Neural progenitor cell (in vitro differentiated cells): ENCODE data around the gene SYTL1. TPM values are rescaled to one million over a fixed set of nuclear protein-coding genes. Genes with fewer than 3 reads are reported as not detected.

ENCODE experiments used
- DNase-seq: peaks from one replicate; pipeline ENCODE4 v3.0.0-alpha.2; 2016; ENCODE audit warnings: low spot score
- H2AFZ ChIP-seq: fragments of 200-600 bp; sonication (generic); replicated peaks from 2 replicates; pipeline ENCODE4 v1.6.1; 2016; ENCODE audit warnings: antibody characterized with exemption
- H3F3A ChIP-seq: fragments of 200-600 bp; sonication (generic); 2 replicates; pipeline ENCODE4 v1.6.1; 2016; ENCODE audit warnings: antibody characterized with exemption, low read depth
- H3K27ac ChIP-seq: fragments of 200-600 bp; sonication (generic); 2 replicates; pipeline ENCODE4 v1.5.1; 2016; ENCODE audit warnings: mild to moderate bottlenecking
- H3K27me3 ChIP-seq: fragments of 200-600 bp; sonication (generic); 2 replicates; pipeline ENCODE4 v1.6.1; 2016; ENCODE audit warnings: mild to moderate bottlenecking, moderate library complexity
- H3K36me3 ChIP-seq: fragments of 200-600 bp; sonication (generic); 2 replicates; pipeline ENCODE4 v1.5.1; 2016
- H3K4me1 ChIP-seq: fragments of 200-600 bp; sonication (generic); 2 replicates; pipeline ENCODE4 v1.6.1; 2016; ENCODE audit warnings: mixed run types
- H3K4me2 ChIP-seq: fragments of 200-600 bp; sonication (generic); 2 replicates; pipeline ENCODE4 v1.6.1; 2016
- H3K4me3 ChIP-seq: fragments of 200-600 bp; sonication (generic); 2 replicates; pipeline ENCODE4 v1.5.1; 2016
- H3K79me2 ChIP-seq: fragments of 200-600 bp; sonication (generic); 2 replicates; pipeline ENCODE4 v1.6.1; 2016; ENCODE audit warnings: low read depth
- H3K9ac ChIP-seq: fragments of 200-600 bp; sonication (generic); 2 replicates; pipeline ENCODE4 v1.6.1; 2016
- H3K9me3 ChIP-seq: fragments of 200-600 bp; sonication (generic); 2 replicates; pipeline ENCODE4 v1.5.1; 2016; ENCODE audit warnings: low read depth
- H4K20me1 ChIP-seq: fragments of 200-600 bp; sonication (generic); 2 replicates; pipeline ENCODE4 v1.6.1; 2016; ENCODE audit warnings: low read depth
- H3K27ac Mint-ChIP-seq: 3 replicates; pipeline ENCODE4 v1.8.0; 2021; ENCODE audit warnings: mixed read lengths
- H3K27me3 Mint-ChIP-seq: 2 replicates; pipeline ENCODE4 v1.8.0; 2022; ENCODE audit warnings: low read depth, mild to moderate bottlenecking, inconsistent platforms, moderate library complexity, mixed read lengths; ENCODE audit not compliant: insufficient read depth
- H3K36me3 Mint-ChIP-seq: 3 replicates; pipeline ENCODE4 v1.8.0; 2021; ENCODE audit warnings: mixed read lengths
- H3K4me1 Mint-ChIP-seq: 3 replicates; pipeline ENCODE4 v1.8.0; 2021; ENCODE audit warnings: mixed read lengths
- H3K4me3 Mint-ChIP-seq: 3 replicates; pipeline ENCODE4 v1.8.0; 2021; ENCODE audit warnings: mild to moderate bottlenecking, moderate library complexity, mixed read lengths
- H3K9me3 Mint-ChIP-seq: 3 replicates; pipeline ENCODE4 v1.8.0; 2020; ENCODE audit warnings: mixed read lengths
- CTCF ChIP-seq: fragments of 200-600 bp; sonication (generic); IDR thresholded peaks from 2 replicates; pipeline ENCODE4 v1.5.1; 2017; ENCODE audit warnings: antibody characterized with exemption, mild to moderate bottlenecking
- EZH2 ChIP-seq: fragments of 200-600 bp; sonication (generic); IDR thresholded peaks from 2 replicates; pipeline ENCODE4 v1.6.1; 2017; ENCODE audit warnings: antibody characterized with exemption, mild to moderate bottlenecking, moderate library complexity
- EZH2phosphoT487 ChIP-seq: fragments of 200-600 bp; sonication (generic); IDR thresholded peaks from 2 replicates; pipeline ENCODE4 v1.6.1; 2017; ENCODE audit warnings: antibody characterized with exemption
- total RNA-seq: library from RNA; depleted of rRNA; stranded (reverse); fragments of >200 nt; gene quantifications from 2 replicates; pipeline ENCODE4 v1.2.3, GENCODE V29; 2015; ENCODE audit warnings: low replicate concordance

SYTL1 gene
- total RNA-seq, 1 donor from 2014 or later = 5.7 TPM

GRCh38 chr1:27348861-27349783 lies 7.3 kb downstream of the SYTL1 start:
- Mint-ChIP-seq H3K9me3 (no peaks in the 10 kb centered on the region), H3K27me3 (peaks cover 34% of the 10 kb centered on the region), H3K4me1 (peaks cover 19% of the 10 kb centered on the region), H3K36me3 (no peaks in the 10 kb centered on the region), H3K27ac (no peak overlapping the region), H3K4me3 (peak overlapping the region; percentile 76)
- H3K4me1 ChIP-seq = peaks cover 11% of the 10 kb centered on the region
- H3K4me2 ChIP-seq = peak overlapping the region; percentile 90
- no peak for TF ChIP-seq CTCF
- no peaks in the 10 kb centered on the region for H4K20me1 ChIP-seq
- peaks cover 26% of the 10 kb centered on the region for H3F3A ChIP-seq
- H3K4me3 ChIP-seq = peak overlapping the region; percentile 50
- H2AFZ ChIP-seq = peak overlapping the region; percentile 66
- no peaks in the 10 kb centered on the region for H3K9me3 ChIP-seq
- no peak overlapping the region for H3K9ac ChIP-seq
- H3K36me3 ChIP-seq = no peaks in the 10 kb centered on the region
- H3K79me2 ChIP-seq = no peaks in the 10 kb centered on the region
- H3K27me3 ChIP-seq = peaks cover 14% of the 10 kb centered on the region
- no peak overlapping the region for H3K27ac ChIP-seq
- peak; percentile 84 for DNase-seq

GRCh38 chr1:27349784-27350662 lies 8.2 kb downstream of the SYTL1 start:
- DNase-seq = peak; percentile 92
- H3K4me1 Mint-ChIP-seq = peaks cover 19% of the 10 kb centered on the region
- H3K9me3 ChIP-seq = no peaks in the 10 kb centered on the region
- no peak for TF ChIP-seq CTCF
- TF ChIP-seq EZH2 = peak; percentile 38
- peak; percentile 30 for TF ChIP-seq EZH2phosphoT487
- no peak overlapping the region for H3K27ac Mint-ChIP-seq
- H3K9ac ChIP-seq = no peak overlapping the region
- H2AFZ ChIP-seq = peak overlapping the region; percentile 66
- peaks cover 14% of the 10 kb centered on the region for H3K27me3 ChIP-seq
- peaks cover 34% of the 10 kb centered on the region for H3K27me3 Mint-ChIP-seq
- H3K4me1 ChIP-seq = peaks cover 11% of the 10 kb centered on the region
- H3K27ac ChIP-seq = no peak overlapping the region
- H3K9me3 Mint-ChIP-seq = no peaks in the 10 kb centered on the region
- no peaks in the 10 kb centered on the region for H3K36me3 ChIP-seq
- peak overlapping the region; percentile 81 for H3K4me3 Mint-ChIP-seq
- H3K4me3 ChIP-seq = peak overlapping the region; percentile 50
- peak overlapping the region; percentile 90 for H3K4me2 ChIP-seq
- H4K20me1 ChIP-seq = no peaks in the 10 kb centered on the region
- H3F3A ChIP-seq = peaks cover 26% of the 10 kb centered on the region
- H3K79me2 ChIP-seq = no peaks in the 10 kb centered on the region
- H3K36me3 Mint-ChIP-seq = no peaks in the 10 kb centered on the region

DNA sequence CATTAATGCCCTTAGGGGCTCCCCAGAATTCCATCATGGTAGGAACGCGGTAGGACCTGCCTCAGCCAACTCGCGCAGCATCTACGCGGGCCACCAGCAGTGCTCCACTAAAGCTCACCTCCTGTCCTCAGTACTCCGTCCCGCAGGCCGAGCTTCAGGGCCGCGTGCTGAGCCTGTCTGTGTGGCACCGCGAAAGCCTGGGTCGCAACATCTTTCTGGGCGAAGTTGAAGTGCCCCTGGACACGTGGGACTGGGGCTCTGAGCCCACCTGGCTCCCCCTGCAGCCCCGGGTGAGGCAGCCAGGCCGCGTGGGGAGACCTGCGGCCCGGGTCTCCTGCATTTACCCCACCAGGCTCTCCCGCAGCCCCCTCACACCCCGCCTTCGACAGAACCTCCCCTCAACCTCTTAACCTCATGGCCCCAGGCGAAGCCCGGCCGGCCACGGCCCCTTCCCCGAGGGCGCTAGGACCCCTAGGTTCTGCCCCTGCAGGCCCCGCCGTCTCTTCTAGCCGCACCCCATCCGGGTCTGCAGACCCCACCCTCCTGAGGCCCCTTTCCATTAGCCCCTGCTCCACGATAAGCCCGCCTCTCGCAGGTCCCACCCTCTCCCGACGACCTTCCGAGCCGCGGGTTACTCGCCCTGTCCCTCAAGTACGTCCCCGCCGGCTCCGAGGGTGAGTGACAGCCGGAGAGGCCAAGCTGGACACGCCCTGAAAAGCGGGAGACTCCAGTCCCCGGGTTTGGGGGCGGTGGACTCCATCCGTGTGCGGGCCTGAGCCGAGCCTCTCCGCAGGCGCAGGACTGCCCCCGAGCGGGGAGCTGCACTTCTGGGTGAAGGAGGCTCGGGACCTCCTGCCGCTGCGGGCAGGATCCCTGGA lies 9.1 kb downstream of the SYTL1 start:
- no peaks in the 10 kb centered on the region for H4K20me1 ChIP-seq
- Mint-ChIP-seq H3K36me3 (no peaks in the 10 kb centered on the region), H3K27me3 (peaks cover 34% of the 10 kb centered on the region), H3K4me3 (peak overlapping the region; percentile 81), H3K9me3 (no peaks in the 10 kb centered on the region), H3K27ac (no peak overlapping the region), H3K4me1 (peaks cover 19% of the 10 kb centered on the region)
- no peaks in the 10 kb centered on the region for H3K9me3 ChIP-seq
- no peaks in the 10 kb centered on the region for H3K36me3 ChIP-seq
- peaks cover 14% of the 10 kb centered on the region for H3K27me3 ChIP-seq
- no peak overlapping the region for H3K9ac ChIP-seq
- H3K4me3 ChIP-seq = peak overlapping the region; percentile 50
- peaks cover 11% of the 10 kb centered on the region for H3K4me1 ChIP-seq
- H3K27ac ChIP-seq = no peak overlapping the region
- peaks cover 26% of the 10 kb centered on the region for H3F3A ChIP-seq
- H3K4me2 ChIP-seq = peak overlapping the region; percentile 90
- peak overlapping the region; percentile 74 for H2AFZ ChIP-seq
- TF ChIP-seq EZH2phosphoT487 (no peak), CTCF (peak; percentile 38)
- no peaks in the 10 kb centered on the region for H3K79me2 ChIP-seq
- DNase-seq = peak; percentile 97
